ENCODE measurements around the gene SIGLEC12. TPM values are rescaled to one million over a fixed set of nuclear protein-coding genes. Genes with fewer than 3 reads are reported as not detected.

Gene SIGLEC12
- total and polyA plus RNA-seq, 9 of the 15 experiments (the other 6 are each of a cell fraction or from before 2014, with no cell fraction given) = 0.08 to 1.3 (median 0.54) TPM

- TF ChIP-seq ZNF655 (CRISPR knock-in tag; IDR thresholded peaks at IDR 0.05) (no peak), ZNF263 (CRISPR knock-in tag; IDR thresholded peaks at IDR 0.05; ENCODE audit: borderline replicate concordance) (no peak), XRCC5 (IDR thresholded peaks at IDR 0.05; ENCODE audit: low read depth, low read length) (no peak), MEIS2 (IDR thresholded peaks at IDR 0.05; ENCODE audit: partially characterized antibody) (no peak), GATA2 (CRISPR knock-in tag; IDR thresholded peaks at IDR 0.05) (no peak), CXXC5 (CRISPR knock-in tag; IDR thresholded peaks at IDR 0.05) (no peak), ZNF778 (CRISPR knock-in tag; IDR thresholded peaks at IDR 0.05) (no peak), CSDE1 (IDR thresholded peaks at IDR 0.05) (no peak), GTF2A2 (tag; IDR thresholded peaks at IDR 0.05) (no peak), AFF4 (CRISPR knock-in tag; IDR thresholded peaks at IDR 0.05) (no peak), ARID1B (IDR thresholded peaks at IDR 0.05) (no peak), NR2C1 (IDR thresholded peaks at IDR 0.05) (no peak), NR2C1 (tag; IDR thresholded peaks at IDR 0.05) (no peak), REST (IDR thresholded peaks at IDR 0.05; ENCODE audit: borderline replicate concordance) (no peak), REST (CRISPR knock-in tag; IDR thresholded peaks at IDR 0.05; ENCODE audit: low read depth) (no peak), ZNF347 (CRISPR knock-in tag; IDR thresholded peaks at IDR 0.05; ENCODE audit: low read depth) (no peak)
These were observed 32.4 kb downstream of the SIGLEC12 start (continued) for GRCh38 chr19:51469162-51469561.

All from K562 (cell line).